Left ventricle myocardium inferior (tissue), 1 donor: ENCODE results near the gene GALNT16. TPM values are rescaled to one million over a fixed set of nuclear protein-coding genes. Genes with fewer than 3 reads are reported as not detected.

ENCODE experiments used
- DNase-seq: peaks from one replicate; pipeline ENCODE4 v3.0.0-alpha.2; 2020
- H3K27ac ChIP-seq: fragments of 200-600 bp; replicated peaks from 2 replicates; pipeline ENCODE4 v1.8.0; 2021
- H3K27me3 ChIP-seq: fragments of 200-600 bp; 2 replicates; pipeline ENCODE4 v1.8.0; 2021; ENCODE audit warnings: low read depth
- H3K36me3 ChIP-seq: fragments of 200-600 bp; 2 replicates; pipeline ENCODE4 v1.8.0; 2021
- H3K4me1 ChIP-seq: fragments of 200-600 bp; 2 replicates; pipeline ENCODE4 v1.8.0; 2021
- H3K4me3 ChIP-seq: fragments of 200-600 bp; 2 replicates; pipeline ENCODE4 v1.8.0; 2021; ENCODE audit warnings: mild to moderate bottlenecking, moderate library complexity
- H3K9me3 ChIP-seq: fragments of 200-600 bp; replicated peaks from 2 replicates; pipeline ENCODE4 v1.8.0; 2021
- intact Hi-C: fragments of 100-400 bp; cut with micrococcal nuclease; formaldehyde crosslinking; loops from one replicate; pipeline ENCODE4 v1.11.0; 2022
- total RNA-seq: library from RNA; stranded (reverse); fragmentation: NEBNext Ultra II Directional; extraction: Animal tissue kit (Norgen Biotek cat#: 25700); gene quantifications from one replicate; pipeline ENCODE4 v1.2.1, GENCODE V29; 2021
- TF ChIP-seq, protein P1 (sequence below): fragments of 200-600 bp; IDR thresholded peaks from 2 replicates; pipeline ENCODE4 v1.8.0; 2021; ENCODE audit warnings: antibody characterized with exemption, mild to moderate bottlenecking, borderline replicate concordance
- donor health status: DM: no; HTN: yes; CAD: no; lungs with severe emphysema.

Gene GALNT16
- total RNA-seq, 1 donor from 2014 or later, result 70.5 TPM

DNA sequence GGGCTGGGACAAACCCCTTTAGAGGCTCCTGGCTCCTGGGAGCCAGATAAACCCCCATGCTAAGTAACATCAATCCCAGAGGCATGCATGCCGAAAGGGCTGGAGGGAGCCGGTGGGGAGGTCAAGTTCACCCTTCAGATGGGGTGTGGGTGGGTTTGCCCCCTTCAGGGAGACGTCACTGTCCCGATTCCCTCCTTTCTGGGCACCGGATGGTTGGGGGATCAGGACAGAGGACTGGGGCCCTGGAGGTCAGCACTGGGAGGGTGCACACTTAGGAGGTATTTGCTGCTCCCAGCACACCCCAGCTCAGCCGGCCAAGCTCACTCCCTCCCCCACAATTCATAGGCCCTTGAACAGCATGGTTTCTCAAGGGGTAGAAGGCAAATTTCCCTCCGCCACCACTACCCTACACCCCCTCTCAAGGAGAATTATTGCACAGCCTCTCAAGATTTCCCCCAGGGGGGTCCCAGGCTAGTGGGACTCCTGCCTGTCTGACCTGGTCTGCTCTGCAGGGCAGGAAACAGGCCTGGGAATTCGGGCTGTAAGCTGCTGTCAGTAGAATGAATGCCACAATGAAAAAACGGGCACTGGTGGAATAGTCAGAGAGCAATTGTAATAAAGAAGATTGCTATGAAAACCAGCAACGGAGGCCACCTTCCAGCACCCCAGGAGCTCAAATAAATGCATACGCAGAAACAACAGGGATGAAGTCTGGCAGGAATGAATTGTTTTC, 63.5 kb downstream of the GALNT16 start:
- no peak for DNase-seq

DNA sequence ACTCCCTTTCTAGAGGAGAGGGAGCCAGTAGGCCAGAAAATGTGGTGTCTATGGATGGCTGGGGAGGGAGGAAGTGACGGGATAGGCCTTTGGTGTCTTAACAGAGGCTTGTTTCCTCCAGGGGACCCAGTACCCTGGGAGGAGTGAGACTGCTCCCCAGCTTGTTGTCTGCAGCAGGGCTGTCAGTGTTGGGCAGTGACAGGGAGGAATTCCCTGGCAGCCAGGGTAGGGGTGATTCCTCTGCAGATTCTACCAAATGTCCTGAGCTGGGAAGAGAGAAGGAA, 64.0 kb downstream of the GALNT16 start:
- Histone ChIP-seq H3K27me3 (no peaks in the 10 kb centered on the region), H3K36me3 (peaks cover 30% of the 10 kb centered on the region), H3K9me3 (no peaks in the 10 kb centered on the region), H3K4me3 (no peak overlapping the region), H3K4me1 (peaks cover 11% of the 10 kb centered on the region), H3K27ac (no peak overlapping the region)
- TF ChIP-seq, protein P1, sequence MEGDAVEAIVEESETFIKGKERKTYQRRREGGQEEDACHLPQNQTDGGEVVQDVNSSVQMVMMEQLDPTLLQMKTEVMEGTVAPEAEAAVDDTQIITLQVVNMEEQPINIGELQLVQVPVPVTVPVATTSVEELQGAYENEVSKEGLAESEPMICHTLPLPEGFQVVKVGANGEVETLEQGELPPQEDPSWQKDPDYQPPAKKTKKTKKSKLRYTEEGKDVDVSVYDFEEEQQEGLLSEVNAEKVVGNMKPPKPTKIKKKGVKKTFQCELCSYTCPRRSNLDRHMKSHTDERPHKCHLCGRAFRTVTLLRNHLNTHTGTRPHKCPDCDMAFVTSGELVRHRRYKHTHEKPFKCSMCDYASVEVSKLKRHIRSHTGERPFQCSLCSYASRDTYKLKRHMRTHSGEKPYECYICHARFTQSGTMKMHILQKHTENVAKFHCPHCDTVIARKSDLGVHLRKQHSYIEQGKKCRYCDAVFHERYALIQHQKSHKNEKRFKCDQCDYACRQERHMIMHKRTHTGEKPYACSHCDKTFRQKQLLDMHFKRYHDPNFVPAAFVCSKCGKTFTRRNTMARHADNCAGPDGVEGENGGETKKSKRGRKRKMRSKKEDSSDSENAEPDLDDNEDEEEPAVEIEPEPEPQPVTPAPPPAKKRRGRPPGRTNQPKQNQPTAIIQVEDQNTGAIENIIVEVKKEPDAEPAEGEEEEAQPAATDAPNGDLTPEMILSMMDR, result no peak
- intact Hi-C loops, result no loop called here
- no peak for DNase-seq

More for the DNA sequence above, 63.5 kb downstream of the GALNT16 start:
- intact Hi-C loops, result no loop called here
- Histone ChIP-seq H3K36me3 (peaks cover 27% of the 10 kb centered on the region), H3K27ac (no peak overlapping the region), H3K27me3 (no peaks in the 10 kb centered on the region), H3K4me1 (peaks cover 11% of the 10 kb centered on the region), H3K9me3 (no peaks in the 10 kb centered on the region), H3K4me3 (no peak overlapping the region)
- TF ChIP-seq, protein P1, result no peak

DNA sequence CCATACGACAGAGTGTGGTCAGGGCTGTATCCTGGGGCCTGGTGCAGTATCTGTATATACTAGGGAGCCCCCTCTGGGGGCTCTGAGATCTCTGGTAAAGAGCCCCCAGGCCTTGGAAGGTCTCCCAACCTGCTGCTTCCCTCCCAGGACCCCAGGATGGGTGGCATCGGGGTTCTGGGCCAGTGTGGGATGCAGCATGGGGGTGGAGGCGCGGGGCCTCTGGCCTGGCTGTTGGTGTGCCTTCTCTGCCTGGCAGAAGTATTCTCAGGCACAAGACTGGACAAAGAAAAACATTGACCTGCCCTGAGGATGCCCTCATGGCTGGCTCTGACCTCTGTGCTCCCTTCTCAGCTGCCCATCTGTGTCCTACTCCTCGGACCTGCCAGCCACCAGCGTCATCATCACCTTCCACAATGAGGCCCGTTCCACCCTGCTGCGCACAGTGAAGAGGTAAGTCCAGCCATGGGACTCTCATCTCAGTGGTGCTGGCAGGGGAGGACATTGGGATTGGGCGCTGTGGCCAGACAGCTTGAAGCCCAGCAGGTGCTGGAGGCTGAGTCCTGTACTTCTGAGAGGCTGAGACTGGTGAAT, 64.5 kb downstream of the GALNT16 start:
- Histone ChIP-seq H3K27me3 (no peaks in the 10 kb centered on the region), H3K4me1 (peaks cover 11% of the 10 kb centered on the region), H3K27ac (no peak overlapping the region), H3K4me3 (no peak overlapping the region), H3K9me3 (no peaks in the 10 kb centered on the region), H3K36me3 (peaks cover 35% of the 10 kb centered on the region)
- intact Hi-C loops, result no loop called here
- DNase-seq, result no peak
- TF ChIP-seq, protein P1, result no peak

DNA sequence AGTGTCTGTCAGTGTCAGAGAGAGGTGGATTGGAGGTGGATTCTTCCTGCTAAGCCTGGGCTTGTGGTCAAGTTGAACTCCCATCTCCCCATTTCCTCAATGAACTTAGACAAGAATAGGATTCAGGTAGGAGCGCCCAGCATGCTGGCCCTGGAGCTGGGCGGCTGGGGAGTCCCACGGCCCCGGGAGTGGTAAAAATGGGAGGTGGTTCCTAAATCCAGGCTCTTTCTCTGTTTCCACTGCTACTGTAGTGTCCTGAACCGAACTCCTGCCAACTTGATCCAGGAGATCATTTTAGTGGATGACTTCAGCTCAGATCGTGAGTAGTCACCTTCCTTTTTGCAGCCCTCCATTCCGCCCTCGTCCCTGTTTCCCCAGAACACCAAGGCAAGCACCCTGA, 65.1 kb downstream of the GALNT16 start:
- H3K9me3 ChIP-seq, result no peaks in the 10 kb centered on the region
- no peak overlapping the region for H3K4me3 ChIP-seq
- no peak for DNase-seq
- H3K4me1 ChIP-seq, result peaks cover 11% of the 10 kb centered on the region
- H3K27ac ChIP-seq, result no peak overlapping the region
- TF ChIP-seq, protein P1, result no peak
- peaks cover 37% of the 10 kb centered on the region for H3K36me3 ChIP-seq
- intact Hi-C loops, result no loop called here
- no peaks in the 10 kb centered on the region for H3K27me3 ChIP-seq

DNA sequence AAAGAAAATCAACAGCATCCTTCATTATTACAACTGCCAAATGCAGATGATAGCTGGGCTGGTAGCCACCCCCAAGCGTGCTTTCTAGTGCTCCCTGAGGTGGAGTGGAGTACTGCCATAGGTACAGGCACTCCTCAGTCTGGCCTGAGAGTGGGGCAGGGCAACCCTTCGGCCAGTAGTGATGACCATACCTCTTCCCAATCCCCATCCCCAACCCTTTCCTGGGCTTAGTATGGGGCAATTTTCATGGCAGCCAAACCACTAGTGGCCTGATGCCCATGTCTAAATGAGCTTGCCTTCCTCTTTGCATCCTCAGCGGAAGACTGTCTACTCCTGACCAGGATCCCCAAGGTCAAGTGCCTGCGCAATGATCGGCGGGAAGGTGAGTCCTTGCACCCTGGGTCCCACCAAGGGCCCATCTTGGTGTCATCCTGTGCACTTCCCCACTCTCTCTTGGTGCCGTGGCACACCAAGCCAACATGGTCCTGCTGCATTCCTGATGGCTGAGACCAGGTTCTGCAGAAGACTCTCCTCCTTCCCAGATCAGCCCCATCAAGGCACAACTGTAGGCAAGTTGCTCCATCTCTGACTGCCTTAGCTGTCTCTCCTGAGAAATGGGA, 65.8 kb downstream of the GALNT16 start:
- H3K36me3 ChIP-seq, result peaks cover 38% of the 10 kb centered on the region
- no peaks in the 10 kb centered on the region for H3K9me3 ChIP-seq
- H3K4me3 ChIP-seq, result no peak overlapping the region
- H3K27me3 ChIP-seq, result no peaks in the 10 kb centered on the region
- intact Hi-C loops, result no loop called here
- TF ChIP-seq, protein P1, result no peak
- DNase-seq, result no peak
- peaks cover 11% of the 10 kb centered on the region for H3K4me1 ChIP-seq
- no peak overlapping the region for H3K27ac ChIP-seq
